Measurements from ENCODE around the gene IMP4.

The IMP4 gene

GRCh38 chr2:130336877-130337734 is 5.6 kb upstream of the IMP4 start:
- no peak for DNase-seq (ENCODE audit: low read depth in 2 of 2)

GRCh38 chr2:130337735-130338325 is 4.9 kb upstream of the IMP4 start:
- no peak for DNase-seq (ENCODE audit: low read depth in 2 of 2)

DNA sequence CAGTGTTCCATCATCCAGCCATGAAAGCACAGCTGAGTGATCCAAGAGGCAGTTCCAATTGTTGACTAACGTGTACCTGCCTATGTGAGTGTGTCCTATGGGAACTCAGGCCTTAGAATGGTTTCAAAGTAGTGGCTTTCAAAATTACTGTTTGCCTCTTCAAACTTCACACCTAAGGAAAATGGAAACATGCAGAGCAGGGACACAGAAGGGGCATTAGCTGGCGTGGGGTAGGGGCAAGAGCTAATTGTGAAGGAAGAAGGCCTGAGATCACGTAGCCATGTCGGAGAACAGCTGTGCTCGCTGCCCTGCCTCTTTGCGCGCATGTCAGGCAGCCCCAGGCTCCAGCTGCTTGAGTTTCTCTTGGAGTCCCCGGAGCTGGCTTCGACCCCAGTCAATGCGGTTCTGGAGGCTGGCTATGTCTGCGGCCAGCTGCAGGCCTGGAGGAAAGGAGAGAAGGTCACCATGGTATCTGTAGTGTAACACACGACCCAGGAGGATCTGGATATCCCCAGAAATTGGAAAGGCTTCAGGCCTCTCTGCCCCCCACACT is 3.8 kb upstream of the IMP4 start:
- DNase-seq (ENCODE audit: low read depth in 2 of 2), result no peak

- DNase-seq (ENCODE audit: low read depth in 2 of 2), result no peak
Observed at GRCh38 chr2:130339885-130340745, 2.6 kb upstream of the IMP4 start.

- DNase-seq (ENCODE audit: low read depth in 2 of 2), result no peak
Observed at GRCh38 chr2:130341562-130342019, 1.1 kb upstream of the IMP4 start.

GRCh38 chr2:130342020-130342532 is 621 bp upstream of the IMP4 start:
- peak; percentile 62 to 64 for DNase-seq (ENCODE audit: low read depth in 2 of 2)

DNA sequence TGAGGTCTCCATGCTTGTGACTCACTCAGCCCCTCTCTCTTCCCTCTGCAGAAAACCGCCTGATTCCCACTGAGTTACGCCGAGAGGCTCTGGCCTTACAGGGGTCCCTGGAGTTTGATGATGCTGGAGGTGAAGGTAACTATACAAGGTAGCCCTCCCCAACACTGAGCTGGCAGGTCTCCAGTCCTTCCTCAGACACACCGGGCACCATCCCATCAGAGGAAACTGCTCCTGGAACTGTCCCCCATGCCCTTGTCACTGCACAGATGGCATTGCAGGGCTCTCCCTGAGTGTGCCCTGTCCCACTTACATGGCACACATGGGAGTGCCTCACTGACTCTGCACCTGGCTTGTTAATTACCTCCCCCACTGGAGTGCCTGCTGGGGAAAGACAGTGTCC is 1.9 kb downstream of the IMP4 start:
- no peak for DNase-seq (ENCODE audit: low read depth in 2 of 2)

GRCh38 chr2:130345091-130345490 is 2.4 kb downstream of the IMP4 start:
- DNase-seq (ENCODE audit: low read depth in 2 of 2), result no peak

- no peak for DNase-seq (ENCODE audit: low read depth in 2 of 2)
Observed at GRCh38 chr2:130345611-130346010, 2.9 kb downstream of the IMP4 start.

- no peak for DNase-seq (ENCODE audit: low read depth in 2 of 2)
Observed at GRCh38 chr2:130346041-130346740, 3.5 kb downstream of the IMP4 start.

DNA sequence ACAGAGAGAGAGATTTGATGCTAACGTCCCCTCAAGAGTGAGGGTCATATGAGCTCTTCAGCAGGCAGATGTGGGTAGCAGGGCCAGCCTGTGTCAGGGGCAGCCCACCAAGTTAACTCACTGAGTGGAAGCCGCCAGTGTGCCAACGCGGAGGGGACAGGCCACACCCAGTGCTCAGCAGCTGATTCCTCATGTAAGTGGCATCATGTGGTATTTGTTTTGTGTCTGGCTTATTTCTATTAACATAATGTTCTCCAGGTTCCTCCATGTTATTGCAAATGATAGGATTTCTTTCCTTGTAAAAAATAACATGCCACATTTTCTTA is 4.0 kb downstream of the IMP4 start:
- DNase-seq (ENCODE audit: low read depth in 2 of 2), result no peak

GRCh38 chr2:130347220-130347925 is 4.7 kb downstream of the IMP4 start:
- no peak for DNase-seq (ENCODE audit: low read depth in 2 of 2)

DNA sequence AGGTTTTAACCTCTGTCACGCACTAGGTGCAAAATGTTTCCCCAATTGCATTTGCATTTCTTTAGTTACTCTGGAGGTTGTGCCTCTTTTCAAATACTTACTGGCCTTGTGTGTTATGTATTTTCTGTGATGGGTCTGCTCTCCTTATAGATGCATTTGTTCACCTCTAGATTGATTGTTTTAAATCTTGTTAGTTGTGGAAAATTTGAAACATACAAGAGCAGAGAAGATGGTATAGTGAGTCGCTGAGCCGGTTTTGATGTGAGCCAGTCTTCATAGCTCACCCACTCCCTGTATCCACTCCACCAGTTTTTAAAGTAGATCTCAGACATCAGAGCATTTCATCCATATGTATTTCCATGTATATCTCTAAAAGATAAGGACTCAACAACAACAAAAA is 6.5 kb downstream of the IMP4 start:
- no peak for DNase-seq (ENCODE audit: low read depth in 2 of 2)

DNA sequence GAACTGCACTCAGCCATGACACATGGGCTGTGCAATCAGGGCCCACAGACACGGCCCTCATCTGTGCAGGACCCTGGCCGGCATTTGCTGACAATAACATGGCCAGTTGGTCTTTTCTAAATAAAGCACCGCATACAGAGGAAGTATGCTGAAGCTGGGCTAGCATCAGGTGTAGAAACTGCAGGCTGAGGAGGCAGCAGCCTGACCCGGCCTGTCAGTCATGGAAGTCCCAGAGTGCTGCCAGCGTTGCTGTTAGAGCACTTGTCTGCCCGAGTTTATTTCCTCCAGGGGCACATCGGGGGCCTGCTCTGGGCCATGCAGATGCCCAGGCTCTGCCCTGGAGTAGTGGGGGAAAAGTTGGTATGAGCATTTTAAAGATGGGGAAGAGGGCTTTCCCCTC is 9.0 kb downstream of the IMP4 start:
- no peak for DNase-seq (ENCODE audit: low read depth in 2 of 2)

GRCh38 chr2:130352237-130352636 is 9.5 kb downstream of the IMP4 start:
- no peak for DNase-seq (ENCODE audit: low read depth in 2 of 2)

GRCh38 chr2:130353291-130354138 is 10.8 kb downstream of the IMP4 start:
- no peak for DNase-seq (ENCODE audit: low read depth in 2 of 2)

DNA sequence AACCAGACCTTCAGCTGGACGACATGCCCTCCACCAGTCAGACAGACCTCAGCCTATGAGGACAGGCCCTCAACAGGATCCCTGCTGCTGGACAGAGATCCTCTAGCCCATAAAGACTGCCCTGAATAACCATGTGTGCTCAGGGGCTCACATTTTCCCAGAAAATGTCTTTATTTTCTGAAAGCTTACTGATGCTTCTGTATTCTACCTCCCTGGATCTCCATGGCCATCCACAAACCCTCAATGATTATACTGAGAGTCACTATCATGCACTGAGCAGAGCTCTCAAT is 11.4 kb downstream of the IMP4 start:
- no peak for DNase-seq (ENCODE audit: low read depth in 2 of 2)

GRCh38 chr2:130355172-130355577 is 12.5 kb downstream of the IMP4 start:
- DNase-seq (ENCODE audit: low read depth in 2 of 2), result no peak

DNA sequence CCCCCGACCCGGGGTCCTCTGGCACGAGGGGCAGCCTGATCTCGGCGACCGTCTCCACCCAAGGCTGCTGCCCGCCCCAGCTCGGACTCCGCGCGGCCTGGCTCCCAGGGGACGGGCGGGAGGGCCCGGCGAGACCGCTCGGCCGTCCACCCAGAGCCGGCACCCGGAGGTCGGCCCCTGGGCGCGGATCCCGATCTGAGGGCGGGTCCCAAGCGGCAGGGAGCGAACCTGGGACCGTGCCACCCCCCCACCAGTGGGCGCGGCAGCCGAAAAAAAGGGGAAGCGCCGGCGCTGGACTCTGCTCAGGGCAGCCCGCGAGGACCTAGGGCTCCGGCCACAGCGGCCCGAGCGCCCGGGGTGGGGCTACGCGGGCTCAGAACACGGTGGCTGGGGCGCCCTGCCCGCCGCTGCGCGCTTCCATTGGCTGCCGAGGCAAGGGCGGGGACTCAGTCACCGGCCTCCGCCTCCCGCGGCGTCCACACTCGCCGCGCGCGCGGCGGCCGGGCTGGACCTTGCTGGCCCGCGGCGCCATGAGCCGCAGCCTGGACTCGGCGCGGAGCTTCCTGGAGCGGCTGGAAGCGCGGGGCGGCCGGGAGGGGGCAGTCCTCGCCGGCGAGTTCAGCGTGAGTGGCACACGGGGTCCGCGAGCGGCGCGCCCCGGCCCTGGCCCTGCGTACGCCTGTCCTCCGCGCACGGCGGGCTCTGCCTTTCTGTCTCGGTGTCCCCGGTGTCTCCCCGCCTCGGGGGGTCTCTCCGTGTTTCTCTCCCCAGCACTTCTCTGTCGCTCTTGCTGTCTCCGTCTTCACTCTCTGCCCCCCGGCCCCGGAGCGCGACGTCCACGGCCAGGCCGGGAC is 13.1 kb downstream of the IMP4 start, which contains the start of gene PTPN18:
TSS of gene PTPN18 (plus strand) at position 479 of the 854 bp plus-strand sequence. CDS start at position 531, 52 bp downstream.
- DNase-seq (ENCODE audit: low read depth in 2 of 2), result peak in 1 of 2 donors; percentile 48
